ENCODE measurements around the gene ABCC1. TPM values are rescaled to one million over a fixed set of nuclear protein-coding genes. Genes with fewer than 3 reads are reported as not detected.

The ABCC1 gene
- total RNA-seq, 1 experiment from 2014 or later: 16.1 TPM

- H2AFZ ChIP-seq (ENCODE audit: low read length): no peak overlapping the region
- H3K4me3 ChIP-seq (ENCODE audit: low read length): no peak overlapping the region
- no peaks in the 10 kb centered on the region for H3F3A ChIP-seq (ENCODE audit: low read length, unreplicated experiment)
- CTCF ChIA-PET: interaction anchor here (0.6 kb wide), 1 partner anchor 129 kb away, joined by 3 read pairs; no protein-coding TSS in a partner anchor
- intact Hi-C loops (cut with micrococcal nuclease): no loop called here
- no peak overlapping the region for H3K4me2 ChIP-seq (ENCODE audit: low read length)
- ATAC-seq (no peak), DNase-seq (no peak)
- no peaks in the 10 kb centered on the region for H3K4me1 ChIP-seq (ENCODE audit: insufficient read depth, low read length)
- POLR2A ChIA-PET (ENCODE audit: unreplicated experiment): no interaction called here
- no peak overlapping the region for H3K9ac ChIP-seq (ENCODE audit: low read length)
- peaks cover 14% of the 10 kb centered on the region; the same call in 1 of the 2 replicates for H3K36me3 ChIP-seq (ENCODE audit: low read depth, low read length)
- no peak overlapping the region for H3K27ac ChIP-seq (ENCODE audit: low read length)
- H3K27me3 ChIP-seq (ENCODE audit: low read length): no peaks in the 10 kb centered on the region
- H4K20me1 ChIP-seq (ENCODE audit: low read length): no peaks in the 10 kb centered on the region
- H3K9me2 ChIP-seq (replicated peaks; ENCODE audit: low read length): no peaks in the 10 kb centered on the region
- no TSS peak for BruUV-seq (replicated peaks)
- TF ChIP-seq EZH2 (IDR thresholded peaks at IDR 0.05; ENCODE audit: low read length, unreplicated experiment) (no peak), CTCF (conservative IDR thresholded peaks at IDR 0.05; ENCODE audit: low read depth, low read length) (no peak), EZH2phosphoT487 (IDR thresholded peaks at IDR 0.05; ENCODE audit: borderline replicate concordance, low read length) (no peak)
- H3K9me3 ChIP-seq (ENCODE audit: low read length): no peaks in the 10 kb centered on the region
- no peaks in the 10 kb centered on the region for H3K79me2 ChIP-seq (ENCODE audit: low read length)
Observed at GRCh38 chr16:16124438-16124837, 175.0 kb downstream of the ABCC1 start.

- Histone ChIP-seq H3K9me3 (ENCODE audit: low read length) (no peaks in the 10 kb centered on the region), H3K9ac (ENCODE audit: low read length) (no peak overlapping the region), H3K27me3 (ENCODE audit: low read length) (no peaks in the 10 kb centered on the region), H4K20me1 (ENCODE audit: low read length) (no peaks in the 10 kb centered on the region), H3K4me1 (ENCODE audit: insufficient read depth, low read length) (no peaks in the 10 kb centered on the region), H3K27ac (ENCODE audit: low read length) (no peak overlapping the region), H3K36me3 (ENCODE audit: low read depth, low read length) (peaks cover 14% of the 10 kb centered on the region; the same call in 1 of the 2 replicates), H3F3A (ENCODE audit: low read length, unreplicated experiment) (no peaks in the 10 kb centered on the region), H3K4me3 (ENCODE audit: low read length) (no peak overlapping the region), H3K9me2 (replicated peaks; ENCODE audit: low read length) (no peaks in the 10 kb centered on the region), H3K4me2 (ENCODE audit: low read length) (no peak overlapping the region), H2AFZ (ENCODE audit: low read length) (no peak overlapping the region), H3K79me2 (ENCODE audit: low read length) (no peaks in the 10 kb centered on the region)
- no peak for TF ChIP-seq EZH2phosphoT487 (IDR thresholded peaks at IDR 0.05; ENCODE audit: borderline replicate concordance, low read length)
- no peak for TF ChIP-seq EZH2 (IDR thresholded peaks at IDR 0.05; ENCODE audit: low read length, unreplicated experiment)
- TF ChIP-seq CTCF (conservative IDR thresholded peaks at IDR 0.05; ENCODE audit: low read depth, low read length): no peak
- intact Hi-C loops (cut with micrococcal nuclease): loop anchor here (5.0 kb wide), 1 partner anchor 303 kb away; no protein-coding TSS in a partner anchor
- POLR2A ChIA-PET (ENCODE audit: unreplicated experiment): no interaction called here
- CTCF ChIA-PET: no interaction called here
- BruUV-seq (replicated peaks): no TSS peak
- ATAC-seq (no peak), DNase-seq (no peak)
Observed at GRCh38 chr16:16124974-16125373, 175.6 kb downstream of the ABCC1 start.

- intact Hi-C loops (cut with micrococcal nuclease): loop anchor here (1.0 to 5.0 kb wide), 3 partner anchors 252 to 361 kb away; no protein-coding TSS in a partner anchor
- Histone ChIP-seq H3K9me3 (ENCODE audit: low read length) (no peaks in the 10 kb centered on the region), H3K4me2 (ENCODE audit: low read length) (no peak overlapping the region), H3K4me3 (ENCODE audit: low read length) (no peak overlapping the region), H4K20me1 (ENCODE audit: low read length) (no peaks in the 10 kb centered on the region), H3K9ac (ENCODE audit: low read length) (no peak overlapping the region), H3F3A (ENCODE audit: low read length, unreplicated experiment) (no peaks in the 10 kb centered on the region), H3K27me3 (ENCODE audit: low read length) (no peaks in the 10 kb centered on the region), H3K79me2 (ENCODE audit: low read length) (no peaks in the 10 kb centered on the region), H3K27ac (ENCODE audit: low read length) (no peak overlapping the region), H3K9me2 (replicated peaks; ENCODE audit: low read length) (no peaks in the 10 kb centered on the region), H3K4me1 (ENCODE audit: insufficient read depth, low read length) (no peaks in the 10 kb centered on the region), H3K36me3 (ENCODE audit: low read depth, low read length) (peaks cover 13% of the 10 kb centered on the region; the same call in 1 of the 2 replicates), H2AFZ (ENCODE audit: low read length) (no peak overlapping the region)
- DNase-seq (no peak), ATAC-seq (no peak)
- ChIA-PET CTCF (no interaction called here), POLR2A (ENCODE audit: unreplicated experiment) (no interaction called here)
- no peak for TF ChIP-seq EZH2phosphoT487 (IDR thresholded peaks at IDR 0.05; ENCODE audit: borderline replicate concordance, low read length)
- TF ChIP-seq CTCF (conservative IDR thresholded peaks at IDR 0.05; ENCODE audit: low read depth, low read length): no peak
- no peak for TF ChIP-seq EZH2 (IDR thresholded peaks at IDR 0.05; ENCODE audit: low read length, unreplicated experiment)
- no TSS peak for BruUV-seq (replicated peaks)
Observed at GRCh38 chr16:16126896-16127295, 177.5 kb downstream of the ABCC1 start.

Measured in PC-3 (cell line).